Upper lobe of left lung (tissue), 6 donors: ENCODE results near the gene FOXL1. TPM values are rescaled to one million over a fixed set of nuclear protein-coding genes. Genes with fewer than 3 reads are reported as not detected.

Experiments used
- ATAC-seq, 2 donors: fragments of 200-7000 bp; cut with Tn5 transposase; one replicate each; pipeline ENCODE4 v1.9.1; 2022; ENCODE audit warnings: mild to moderate bottlenecking in 2 of 2, moderate library complexity in 2 of 2; ENCODE audit not compliant: low FRiP score in 2 of 2
- DNase-seq, 2 donors: peaks; one replicate each; pipeline ENCODE4 v3.0.0-alpha.2; 2019 to 2020
- H3K27ac ChIP-seq, 4 donors: fragments of 200-600 bp; sonication (generic); one replicate each; pipeline ENCODE4 v1.5.1; 2016 to 2019
- H3K27me3 ChIP-seq, 4 donors: fragments of 200-600 bp; sonication (generic); one replicate each; pipeline ENCODE4 v1.5.1; 2017 to 2019
- H3K36me3 ChIP-seq, 4 donors: fragments of 200-600 bp; sonication (generic); one replicate each; pipeline ENCODE4 v1.5.1; 2016 to 2019
- H3K4me1 ChIP-seq, 4 donors: fragments of 200-600 bp; sonication (generic); one replicate each; pipeline ENCODE4 v1.5.1; 2018 to 2019
- H3K4me3 ChIP-seq, 4 donors: fragments of 200-600 bp; sonication (generic); one replicate each; pipeline ENCODE4 v1.5.1; 2017 to 2019; ENCODE audit warnings: mild to moderate bottlenecking in 2 of 4, moderate library complexity in 1 of 4
- H3K9me3 ChIP-seq, 4 donors: fragments of 200-600 bp; sonication (generic); one replicate each; pipeline ENCODE4 v1.5.1; 2018 to 2019
- EP300 ChIP-seq, 4 donors: sonication (generic); formaldehyde crosslinking; IDR thresholded peaks; one replicate each; pipeline ENCODE4 v1.5.1; 2017; ENCODE audit warnings: antibody characterized with exemption in 4 of 4, control low read depth in 2 of 4
- POLR2A ChIP-seq, 4 donors: fragments of 450-650 bp; IDR thresholded peaks; one replicate each; pipeline ENCODE4 v1.5.1; 2016 to 2017; ENCODE audit warnings: antibody characterized with exemption in 4 of 4, mild to moderate bottlenecking in 2 of 4
- POLR2AphosphoS5 ChIP-seq, 2 donors: sonication (generic); formaldehyde crosslinking; IDR thresholded peaks; one replicate each; pipeline ENCODE4 v1.5.1; 2017; ENCODE audit warnings: antibody characterized with exemption in 2 of 2
- WGBS, 2 donors: methylation state at CpG; one replicate each; pipeline ENCODE4 v1.1.5; 2017 to 2018; 5-methylcytosine and 5-hydroxymethylcytosine counted together
- total RNA-seq, 6 donors: library from RNA; depleted of rRNA in 4 of 6; stranded (reverse); fragments of >200 nt in 4 of 6; gene quantifications; one replicate each; pipeline versions ENCODE4 v1.1.0 to v1.2.1, GENCODE V29; 2016 to 2021
- TF ChIP-seq, protein P1 (sequence below), 6 experiments: fragments of 450-650 bp in 4 of 6; fragments of 200-600 bp in 2 of 6; sonication (generic) in 2 of 6; IDR thresholded peaks; one replicate each; pipeline ENCODE4 v1.5.1; 2016 to 2019; ENCODE audit warnings: antibody characterized with exemption in 6 of 6
- donor health status: DM: no; HTN: no; CAD: no; lungs with moderate emphysema.
- donor health status: DM: no; HTN: yes; CAD: no; lungs with severe emphysema.

The FOXL1 gene
- total RNA-seq, 6 donors from 2014 or later = 0.22 to 2.2 (median 0.49) TPM; not detected in 1

DNA sequence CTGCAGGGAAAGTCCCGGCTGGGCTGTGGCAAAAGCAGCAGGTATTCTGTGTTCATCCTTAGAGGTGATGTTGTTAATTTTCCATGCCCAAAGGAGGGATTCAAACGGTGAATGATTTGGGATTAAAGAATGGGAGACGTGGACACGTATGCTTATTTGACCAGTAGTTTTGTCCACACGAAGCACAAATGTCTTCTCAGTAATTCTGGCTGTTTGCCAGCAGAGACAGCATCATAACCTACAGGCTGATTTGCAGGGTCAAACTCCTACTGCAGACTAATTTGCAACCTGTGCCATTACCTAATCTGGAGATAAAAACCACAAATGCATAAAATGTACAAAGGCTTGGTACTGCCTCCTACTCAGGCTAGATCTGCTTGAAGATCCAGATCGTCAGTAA is 37.5 kb upstream of the FOXL1 start:
- Histone ChIP-seq H3K4me3 (no peak overlapping the region), H3K4me1 (no peaks in the 10 kb centered on the region), H3K9me3 (no peaks in the 10 kb centered on the region), H3K27ac (no peak overlapping the region), H3K36me3 (peaks cover 8 to 98% (median 65%) of the 10 kb centered on the region in 4 donors), H3K27me3 (no peaks in the 10 kb centered on the region)
- TF ChIP-seq POLR2A (IDR thresholded peaks at IDR 0.05) = no peak
- TF ChIP-seq POLR2AphosphoS5 (IDR thresholded peaks at IDR 0.05) = no peak
- no peak for TF ChIP-seq EP300 (IDR thresholded peaks at IDR 0.05)
- TF ChIP-seq, protein P1, sequence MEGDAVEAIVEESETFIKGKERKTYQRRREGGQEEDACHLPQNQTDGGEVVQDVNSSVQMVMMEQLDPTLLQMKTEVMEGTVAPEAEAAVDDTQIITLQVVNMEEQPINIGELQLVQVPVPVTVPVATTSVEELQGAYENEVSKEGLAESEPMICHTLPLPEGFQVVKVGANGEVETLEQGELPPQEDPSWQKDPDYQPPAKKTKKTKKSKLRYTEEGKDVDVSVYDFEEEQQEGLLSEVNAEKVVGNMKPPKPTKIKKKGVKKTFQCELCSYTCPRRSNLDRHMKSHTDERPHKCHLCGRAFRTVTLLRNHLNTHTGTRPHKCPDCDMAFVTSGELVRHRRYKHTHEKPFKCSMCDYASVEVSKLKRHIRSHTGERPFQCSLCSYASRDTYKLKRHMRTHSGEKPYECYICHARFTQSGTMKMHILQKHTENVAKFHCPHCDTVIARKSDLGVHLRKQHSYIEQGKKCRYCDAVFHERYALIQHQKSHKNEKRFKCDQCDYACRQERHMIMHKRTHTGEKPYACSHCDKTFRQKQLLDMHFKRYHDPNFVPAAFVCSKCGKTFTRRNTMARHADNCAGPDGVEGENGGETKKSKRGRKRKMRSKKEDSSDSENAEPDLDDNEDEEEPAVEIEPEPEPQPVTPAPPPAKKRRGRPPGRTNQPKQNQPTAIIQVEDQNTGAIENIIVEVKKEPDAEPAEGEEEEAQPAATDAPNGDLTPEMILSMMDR (IDR thresholded peaks at IDR 0.05) = no peak
- no peak for DNase-seq
- no peak for ATAC-seq
- 84 to 89% methylated on average over 6 of the region's 6 CpGs for WGBS, 2 donors

DNA sequence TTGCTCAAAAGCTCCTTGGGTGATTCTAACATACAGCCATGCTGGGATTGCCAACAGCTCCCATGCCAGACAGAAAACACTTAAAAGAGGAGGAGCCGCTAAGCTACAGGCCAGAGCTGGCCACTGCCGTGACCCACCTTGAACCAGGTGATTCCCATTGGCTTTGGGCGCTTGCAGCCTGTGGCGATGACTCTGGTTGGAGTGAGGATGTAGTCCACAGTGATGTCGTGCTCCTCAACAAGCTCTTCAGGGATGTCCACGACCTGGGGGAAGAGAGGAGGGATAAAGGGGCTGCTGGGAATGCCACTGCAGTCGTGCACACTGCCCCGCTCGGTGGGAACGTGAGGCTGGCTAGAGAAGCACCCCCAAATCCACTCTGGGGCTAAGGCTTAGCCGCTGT is 36.8 kb upstream of the FOXL1 start:
- no peak for DNase-seq
- TF ChIP-seq EP300 (IDR thresholded peaks at IDR 0.05) (no peak), POLR2AphosphoS5 (IDR thresholded peaks at IDR 0.05) (no peak), POLR2A (IDR thresholded peaks at IDR 0.05) (no peak)
- TF ChIP-seq, protein P1 (IDR thresholded peaks at IDR 0.05) = no peak
- H3K4me1 ChIP-seq = no peaks in the 10 kb centered on the region
- H3K36me3 ChIP-seq = peaks cover 12 to 98% (median 65%) of the 10 kb centered on the region in 4 donors
- H3K27ac ChIP-seq = no peak overlapping the region
- no peaks in the 10 kb centered on the region for H3K27me3 ChIP-seq
- H3K9me3 ChIP-seq = no peaks in the 10 kb centered on the region
- WGBS, 2 donors = 93 to 97% methylated on average over 5 to 11 of the region's 11 CpGs
- H3K4me3 ChIP-seq = no peak overlapping the region
- ATAC-seq = no peak

DNA sequence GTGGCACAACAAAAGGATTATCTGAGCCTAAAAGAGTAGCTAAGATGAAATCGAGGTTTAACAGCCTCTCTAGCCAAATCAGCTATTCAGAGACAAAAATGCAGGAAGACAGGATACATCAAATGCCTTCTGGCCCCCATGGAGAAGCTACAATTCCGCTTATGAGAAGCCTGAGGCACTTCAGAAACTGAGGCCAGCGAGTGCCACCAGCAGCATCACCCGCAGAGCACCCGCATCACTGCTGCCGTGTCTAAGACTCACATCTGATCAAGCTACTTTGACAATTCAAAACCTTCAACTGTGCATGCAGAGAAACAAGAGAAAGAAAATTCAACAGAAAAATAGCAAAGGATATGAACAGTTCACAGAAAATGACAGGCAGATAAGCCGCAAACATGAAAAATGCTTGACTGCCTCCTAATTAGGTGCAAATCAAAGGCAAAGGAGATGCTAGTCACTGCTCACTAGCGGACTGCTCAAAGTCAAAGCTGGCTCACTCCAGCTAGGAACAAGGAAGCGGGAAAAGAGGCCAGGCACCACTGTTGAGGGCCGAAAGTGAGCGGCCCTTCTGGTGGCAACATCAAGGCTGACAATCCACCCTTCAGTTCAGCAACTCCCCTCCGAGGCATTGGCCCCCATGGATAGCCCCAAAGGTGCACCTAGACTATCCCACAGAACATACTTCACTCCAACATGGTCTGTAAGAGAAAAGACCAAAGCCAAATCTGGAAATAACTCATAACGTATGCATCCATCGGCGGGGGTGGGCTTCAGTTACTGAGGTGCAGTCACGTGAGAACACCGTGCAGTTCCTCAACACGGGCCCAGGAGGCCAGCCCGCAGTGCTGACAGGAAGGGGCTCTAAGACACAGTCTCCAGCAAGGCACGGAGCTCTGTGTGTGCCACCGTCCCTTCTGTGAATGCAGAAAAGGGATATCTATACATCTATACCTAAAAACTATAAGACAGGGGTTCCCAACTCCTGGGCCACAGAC is 35.3 kb upstream of the FOXL1 start:
- TF ChIP-seq POLR2A (IDR thresholded peaks at IDR 0.05) (no peak), EP300 (IDR thresholded peaks at IDR 0.05) (no peak), POLR2AphosphoS5 (IDR thresholded peaks at IDR 0.05) (no peak)
- TF ChIP-seq, protein P1 (IDR thresholded peaks at IDR 0.05) = no peak
- no peaks in the 10 kb centered on the region for H3K9me3 ChIP-seq
- DNase-seq (no peak), ATAC-seq (no peak)
- no peaks in the 10 kb centered on the region for H3K4me1 ChIP-seq
- H3K27ac ChIP-seq = no peak overlapping the region
- no peak overlapping the region for H3K4me3 ChIP-seq
- H3K27me3 ChIP-seq = no peaks in the 10 kb centered on the region
- H3K36me3 ChIP-seq = peaks cover 12 to 96% (median 67%) of the 10 kb centered on the region in 4 donors
- WGBS, 2 donors = 90 to 95% methylated on average over 14 to 21 of the region's 21 CpGs

DNA sequence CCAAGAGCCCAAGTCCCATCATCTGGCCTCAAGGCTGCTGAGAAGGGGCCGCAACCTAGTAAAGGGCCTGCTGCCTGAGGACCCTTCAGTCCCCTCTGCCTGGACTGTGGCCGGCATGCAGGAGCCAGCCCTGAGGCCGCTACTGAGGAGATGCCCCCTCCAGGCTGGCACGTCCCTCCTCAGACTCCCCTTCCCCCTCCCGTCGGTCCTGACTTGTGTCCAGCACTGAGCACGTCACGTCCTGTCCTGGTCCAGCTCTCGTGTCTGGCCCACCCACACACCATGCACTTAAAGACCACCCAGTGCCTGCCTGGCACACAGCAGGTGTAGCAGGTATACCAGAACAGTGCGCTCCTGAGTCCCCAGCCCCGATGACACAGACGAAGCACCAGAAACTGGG is 32.9 kb upstream of the FOXL1 start:
- H3K27me3 ChIP-seq = no peaks in the 10 kb centered on the region
- H3K4me1 ChIP-seq = no peaks in the 10 kb centered on the region
- WGBS, 2 donors = 81 to 87% methylated on average over 7 to 12 of the region's 12 CpGs
- ATAC-seq (peak in 1 of 2 donors; percentile 16), DNase-seq (no peak)
- no peak overlapping the region for H3K27ac ChIP-seq
- H3K9me3 ChIP-seq = no peaks in the 10 kb centered on the region
- H3K36me3 ChIP-seq = peaks cover 10 to 93% (median 58%) of the 10 kb centered on the region in 4 donors
- no peak overlapping the region for H3K4me3 ChIP-seq
- TF ChIP-seq, protein P1 (IDR thresholded peaks at IDR 0.05) = no peak
- TF ChIP-seq POLR2AphosphoS5 (IDR thresholded peaks at IDR 0.05) = no peak
- TF ChIP-seq POLR2A (IDR thresholded peaks at IDR 0.05) = no peak
- TF ChIP-seq EP300 (IDR thresholded peaks at IDR 0.05) = no peak
